ENCODE results near the gene PTPRU. TPM values are rescaled to one million over a fixed set of nuclear protein-coding genes. Genes with fewer than 3 reads are reported as not detected.

PTPRU gene
- total and polyA plus RNA-seq, 2 of the 8 experiments (the other 6 are each of a cell fraction or from before 2014, with no cell fraction given) = 33.8 to 41.8 TPM

- TF ChIP-seq USF2 (IDR thresholded peaks at IDR 0.05; ENCODE audit: low read length) = no peak
- TF ChIP-seq POLR2A (IDR thresholded peaks at IDR 0.05; ENCODE audit: control extremely low read depth in 1 of 2, low read depth in 2 of 2, low read length in 2 of 2) = no peak
- no peak for TF ChIP-seq TBP (IDR thresholded peaks at IDR 0.05; ENCODE audit: low read depth, low read length)
- TF ChIP-seq EP300 (IDR thresholded peaks at IDR 0.05; ENCODE audit: borderline replicate concordance in 1 of 2, low read depth in 2 of 2, low read length in 2 of 2) = no peak
- no peak for TF ChIP-seq YY1 (IDR thresholded peaks at IDR 0.05; ENCODE audit: low read depth, low read length)
- no peak for TF ChIP-seq JUN (IDR thresholded peaks at IDR 0.05; ENCODE audit: low read depth, low read length)
- TF ChIP-seq CBX5 (IDR thresholded peaks at IDR 0.05; ENCODE audit: low read depth, low read length) = no peak
- TF ChIP-seq CHD2 (IDR thresholded peaks at IDR 0.05; ENCODE audit: low read length) = no peak
- no peak for TF ChIP-seq SAP30 (IDR thresholded peaks at IDR 0.05; ENCODE audit: insufficient read depth, insufficient replicate concordance, low read length)
- TF ChIP-seq, protein P1, sequence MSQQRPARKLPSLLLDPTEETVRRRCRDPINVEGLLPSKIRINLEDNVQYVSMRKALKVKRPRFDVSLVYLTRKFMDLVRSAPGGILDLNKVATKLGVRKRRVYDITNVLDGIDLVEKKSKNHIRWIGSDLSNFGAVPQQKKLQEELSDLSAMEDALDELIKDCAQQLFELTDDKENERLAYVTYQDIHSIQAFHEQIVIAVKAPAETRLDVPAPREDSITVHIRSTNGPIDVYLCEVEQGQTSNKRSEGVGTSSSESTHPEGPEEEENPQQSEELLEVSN (IDR thresholded peaks at IDR 0.05) = no peak
- no peak for TF ChIP-seq RFX5 (IDR thresholded peaks at IDR 0.05; ENCODE audit: borderline replicate concordance, low read depth, low read length)
- TF ChIP-seq EGR1 (IDR thresholded peaks at IDR 0.05; ENCODE audit: borderline replicate concordance, low read depth, low read length) = no peak
- peak; percentile 12; the same call in 1 of the 2 replicates for TF ChIP-seq TAF1 (IDR thresholded peaks at IDR 0.05; ENCODE audit: low read depth, low read length)
- TF ChIP-seq EZH2 (IDR thresholded peaks at IDR 0.05; ENCODE audit: low read depth, low read length, severe bottlenecking) = peak; percentile 83
- TF ChIP-seq SP4 (IDR thresholded peaks at IDR 0.05; ENCODE audit: low read length) = no peak
- no peak for TF ChIP-seq CTCF (IDR thresholded peaks at IDR 0.05; ENCODE audit: control extremely low read depth in 1 of 3, insufficient read depth in 1 of 3, low read depth in 1 of 3, low read length in 3 of 3)
- no peak for TF ChIP-seq ATF2 (IDR thresholded peaks at IDR 0.05; ENCODE audit: low read length)
- TF ChIP-seq RNF2 (IDR thresholded peaks at IDR 0.05; ENCODE audit: borderline replicate concordance, low read depth, low read length, missing control alignments, poor library complexity, severe bottlenecking) = no peak
- TF ChIP-seq RAD21 (IDR thresholded peaks at IDR 0.05 in 1 of 2, conservative IDR thresholded peaks at IDR 0.05 in 1 of 2; ENCODE audit: low read depth in 2 of 2, low read length in 2 of 2) = no peak
Measured at GRCh38 chr1:29236712-29237128, 398 bp downstream of the PTPRU start (continued).

Data from H1 (cell line).